Measurements from ENCODE around the gene KCNH2. TPM values are rescaled to one million over a fixed set of nuclear protein-coding genes. Genes with fewer than 3 reads are reported as not detected.

The KCNH2 gene
- total RNA-seq, 1 experiment from 2014 or later, result 1.8 TPM

DNA sequence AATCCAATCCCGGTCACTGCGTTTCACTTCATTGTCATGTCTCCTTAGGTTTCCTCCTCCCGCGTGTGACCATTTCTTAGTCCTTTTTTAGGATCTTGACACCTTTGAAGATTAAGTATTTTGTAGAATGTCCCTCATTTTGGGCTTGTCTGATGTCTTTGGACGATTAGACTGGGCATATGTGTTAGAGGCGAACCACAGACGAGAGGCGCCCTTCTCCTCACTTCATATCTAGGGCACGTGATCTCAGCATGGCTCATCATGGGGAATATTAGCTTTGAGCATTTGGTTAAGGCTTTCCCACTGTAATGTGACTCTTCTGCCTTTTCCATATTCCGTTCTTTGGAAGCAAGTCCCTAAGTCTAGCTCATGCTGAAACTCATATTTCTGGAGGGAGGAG, 59.0 kb downstream of the KCNH2 start:
- Histone ChIP-seq H3K27ac (ENCODE audit: low read length) (no peak overlapping the region), H3K4me3 (ENCODE audit: low read depth in 2 of 2, low read length in 2 of 2) (no peak overlapping the region), H3K27me3 (ENCODE audit: control insufficient read depth, insufficient read depth, low read length) (peaks cover 28% of the 10 kb centered on the region), H3K36me3 (ENCODE audit: control insufficient read depth, insufficient read depth, low read length) (no peaks in the 10 kb centered on the region), H3K9me3 (ENCODE audit: control insufficient read depth, insufficient read depth, low read depth, low read length) (no peaks in the 10 kb centered on the region), H3K4me1 (ENCODE audit: control insufficient read depth, insufficient read depth, low read length) (no peaks in the 10 kb centered on the region)
- DNase-seq (ENCODE audit: low read depth, low spot score) (no peak), ATAC-seq (no peak)
- BruUV-seq (replicated peaks), result no TSS peak
- CTCF ChIA-PET, result no interaction called here
- in situ Hi-C loops (cut with HindIII; ENCODE audit: low pct_unique_long_range_greater_than_20kb, low sequenced_read_pairs), result no loop called here
- no peak for TF ChIP-seq TCF7L2 (IDR thresholded peaks at IDR 0.05; ENCODE audit: low read depth, low read length)
- TF ChIP-seq, protein P1, sequence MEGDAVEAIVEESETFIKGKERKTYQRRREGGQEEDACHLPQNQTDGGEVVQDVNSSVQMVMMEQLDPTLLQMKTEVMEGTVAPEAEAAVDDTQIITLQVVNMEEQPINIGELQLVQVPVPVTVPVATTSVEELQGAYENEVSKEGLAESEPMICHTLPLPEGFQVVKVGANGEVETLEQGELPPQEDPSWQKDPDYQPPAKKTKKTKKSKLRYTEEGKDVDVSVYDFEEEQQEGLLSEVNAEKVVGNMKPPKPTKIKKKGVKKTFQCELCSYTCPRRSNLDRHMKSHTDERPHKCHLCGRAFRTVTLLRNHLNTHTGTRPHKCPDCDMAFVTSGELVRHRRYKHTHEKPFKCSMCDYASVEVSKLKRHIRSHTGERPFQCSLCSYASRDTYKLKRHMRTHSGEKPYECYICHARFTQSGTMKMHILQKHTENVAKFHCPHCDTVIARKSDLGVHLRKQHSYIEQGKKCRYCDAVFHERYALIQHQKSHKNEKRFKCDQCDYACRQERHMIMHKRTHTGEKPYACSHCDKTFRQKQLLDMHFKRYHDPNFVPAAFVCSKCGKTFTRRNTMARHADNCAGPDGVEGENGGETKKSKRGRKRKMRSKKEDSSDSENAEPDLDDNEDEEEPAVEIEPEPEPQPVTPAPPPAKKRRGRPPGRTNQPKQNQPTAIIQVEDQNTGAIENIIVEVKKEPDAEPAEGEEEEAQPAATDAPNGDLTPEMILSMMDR (IDR thresholded peaks at IDR 0.05), result no peak
- TF ChIP-seq SIN3A (IDR thresholded peaks at IDR 0.05; ENCODE audit: borderline replicate concordance, insufficient read depth, low read depth, low read length), result no peak
- no peak for TF ChIP-seq POLR2AphosphoS5 (IDR thresholded peaks at IDR 0.05; ENCODE audit: low read depth, low read length)
- TF ChIP-seq, protein P2, sequence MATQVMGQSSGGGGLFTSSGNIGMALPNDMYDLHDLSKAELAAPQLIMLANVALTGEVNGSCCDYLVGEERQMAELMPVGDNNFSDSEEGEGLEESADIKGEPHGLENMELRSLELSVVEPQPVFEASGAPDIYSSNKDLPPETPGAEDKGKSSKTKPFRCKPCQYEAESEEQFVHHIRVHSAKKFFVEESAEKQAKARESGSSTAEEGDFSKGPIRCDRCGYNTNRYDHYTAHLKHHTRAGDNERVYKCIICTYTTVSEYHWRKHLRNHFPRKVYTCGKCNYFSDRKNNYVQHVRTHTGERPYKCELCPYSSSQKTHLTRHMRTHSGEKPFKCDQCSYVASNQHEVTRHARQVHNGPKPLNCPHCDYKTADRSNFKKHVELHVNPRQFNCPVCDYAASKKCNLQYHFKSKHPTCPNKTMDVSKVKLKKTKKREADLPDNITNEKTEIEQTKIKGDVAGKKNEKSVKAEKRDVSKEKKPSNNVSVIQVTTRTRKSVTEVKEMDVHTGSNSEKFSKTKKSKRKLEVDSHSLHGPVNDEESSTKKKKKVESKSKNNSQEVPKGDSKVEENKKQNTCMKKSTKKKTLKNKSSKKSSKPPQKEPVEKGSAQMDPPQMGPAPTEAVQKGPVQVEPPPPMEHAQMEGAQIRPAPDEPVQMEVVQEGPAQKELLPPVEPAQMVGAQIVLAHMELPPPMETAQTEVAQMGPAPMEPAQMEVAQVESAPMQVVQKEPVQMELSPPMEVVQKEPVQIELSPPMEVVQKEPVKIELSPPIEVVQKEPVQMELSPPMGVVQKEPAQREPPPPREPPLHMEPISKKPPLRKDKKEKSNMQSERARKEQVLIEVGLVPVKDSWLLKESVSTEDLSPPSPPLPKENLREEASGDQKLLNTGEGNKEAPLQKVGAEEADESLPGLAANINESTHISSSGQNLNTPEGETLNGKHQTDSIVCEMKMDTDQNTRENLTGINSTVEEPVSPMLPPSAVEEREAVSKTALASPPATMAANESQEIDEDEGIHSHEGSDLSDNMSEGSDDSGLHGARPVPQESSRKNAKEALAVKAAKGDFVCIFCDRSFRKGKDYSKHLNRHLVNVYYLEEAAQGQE (IDR thresholded peaks at IDR 0.05; ENCODE audit: insufficient read depth in 1 of 2, low read depth in 2 of 2, low read length in 1 of 2), result no peak
- intact Hi-C loops (cut with micrococcal nuclease; ENCODE audit: unreplicated experiment), result no loop called here
- POLR2A ChIA-PET, result no interaction called here

DNA sequence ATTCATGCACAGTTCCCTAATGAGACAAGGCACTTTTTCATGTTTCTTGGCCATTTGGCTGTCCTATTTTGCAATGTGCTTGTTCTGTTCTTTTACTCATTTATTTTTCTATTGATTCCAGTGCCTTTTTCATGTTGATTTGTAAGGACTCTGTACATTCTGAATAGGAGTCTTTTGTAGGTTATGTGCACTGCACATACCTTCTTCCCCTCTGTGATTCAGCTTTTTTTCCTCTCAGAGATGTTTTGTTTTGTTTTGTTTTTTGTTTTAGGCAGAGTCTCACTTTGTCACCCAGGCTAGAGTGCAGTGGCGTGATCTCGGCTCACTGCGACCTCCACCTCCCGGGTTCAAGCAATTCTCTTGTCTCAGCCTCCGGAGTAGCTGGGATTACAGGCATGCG, 59.7 kb downstream of the KCNH2 start:
- in situ Hi-C loops (cut with HindIII; ENCODE audit: low pct_unique_long_range_greater_than_20kb, low sequenced_read_pairs), result no loop called here
- H3K9me3 ChIP-seq (ENCODE audit: control insufficient read depth, insufficient read depth, low read depth, low read length), result no peaks in the 10 kb centered on the region
- no peak for DNase-seq (ENCODE audit: low read depth, low spot score)
- no peak for ATAC-seq
- ChIA-PET CTCF (interaction anchor here (0.6 to 0.7 kb wide), 2 partner anchors 21 to 42 kb away, joined by 3 to 4 read pairs; no protein-coding TSS in a partner anchor), POLR2A (no interaction called here)
- H3K36me3 ChIP-seq (ENCODE audit: control insufficient read depth, insufficient read depth, low read length), result no peaks in the 10 kb centered on the region
- no peaks in the 10 kb centered on the region for H3K4me1 ChIP-seq (ENCODE audit: control insufficient read depth, insufficient read depth, low read length)
- TF ChIP-seq, protein P2 (IDR thresholded peaks at IDR 0.05; ENCODE audit: insufficient read depth in 1 of 2, low read depth in 2 of 2, low read length in 1 of 2), result no peak
- TF ChIP-seq POLR2AphosphoS5 (IDR thresholded peaks at IDR 0.05; ENCODE audit: low read depth, low read length) (no peak), TCF7L2 (IDR thresholded peaks at IDR 0.05; ENCODE audit: low read depth, low read length) (no peak), SIN3A (IDR thresholded peaks at IDR 0.05; ENCODE audit: borderline replicate concordance, insufficient read depth, low read depth, low read length) (no peak)
- TF ChIP-seq, protein P1 (IDR thresholded peaks at IDR 0.05), result no peak
- peaks cover 28% of the 10 kb centered on the region for H3K27me3 ChIP-seq (ENCODE audit: control insufficient read depth, insufficient read depth, low read length)
- BruUV-seq (replicated peaks), result no TSS peak
- no peak overlapping the region for H3K4me3 ChIP-seq (ENCODE audit: low read depth in 2 of 2, low read length in 2 of 2)
- H3K27ac ChIP-seq (ENCODE audit: low read length), result no peak overlapping the region
- intact Hi-C loops (cut with micrococcal nuclease; ENCODE audit: unreplicated experiment), result no loop called here
